HG03439 (cell line): ENCODE results near the gene SLC7A6.
A peak's percentile ranks its signal among the peaks of the same experiment; 100 is the strongest.

Experiments used
- ATAC-seq: cut with Tn5 transposase; IDR thresholded peaks from one replicate; pipeline ENCODE4 v1.9.1; 2021; ENCODE audit warnings: mild to moderate bottlenecking, moderate library complexity; ENCODE audit not compliant: unreplicated experiment

Gene SLC7A6

GRCh38 chr16:68253721-68254120 lies 10.6 kb upstream of the SLC7A6 start:
- ATAC-seq: no peak

GRCh38 chr16:68255712-68256111 lies 8.6 kb upstream of the SLC7A6 start:
- ATAC-seq: no peak

- no peak for ATAC-seq
Measured at GRCh38 chr16:68257251-68257905, 6.9 kb upstream of the SLC7A6 start.

DNA sequence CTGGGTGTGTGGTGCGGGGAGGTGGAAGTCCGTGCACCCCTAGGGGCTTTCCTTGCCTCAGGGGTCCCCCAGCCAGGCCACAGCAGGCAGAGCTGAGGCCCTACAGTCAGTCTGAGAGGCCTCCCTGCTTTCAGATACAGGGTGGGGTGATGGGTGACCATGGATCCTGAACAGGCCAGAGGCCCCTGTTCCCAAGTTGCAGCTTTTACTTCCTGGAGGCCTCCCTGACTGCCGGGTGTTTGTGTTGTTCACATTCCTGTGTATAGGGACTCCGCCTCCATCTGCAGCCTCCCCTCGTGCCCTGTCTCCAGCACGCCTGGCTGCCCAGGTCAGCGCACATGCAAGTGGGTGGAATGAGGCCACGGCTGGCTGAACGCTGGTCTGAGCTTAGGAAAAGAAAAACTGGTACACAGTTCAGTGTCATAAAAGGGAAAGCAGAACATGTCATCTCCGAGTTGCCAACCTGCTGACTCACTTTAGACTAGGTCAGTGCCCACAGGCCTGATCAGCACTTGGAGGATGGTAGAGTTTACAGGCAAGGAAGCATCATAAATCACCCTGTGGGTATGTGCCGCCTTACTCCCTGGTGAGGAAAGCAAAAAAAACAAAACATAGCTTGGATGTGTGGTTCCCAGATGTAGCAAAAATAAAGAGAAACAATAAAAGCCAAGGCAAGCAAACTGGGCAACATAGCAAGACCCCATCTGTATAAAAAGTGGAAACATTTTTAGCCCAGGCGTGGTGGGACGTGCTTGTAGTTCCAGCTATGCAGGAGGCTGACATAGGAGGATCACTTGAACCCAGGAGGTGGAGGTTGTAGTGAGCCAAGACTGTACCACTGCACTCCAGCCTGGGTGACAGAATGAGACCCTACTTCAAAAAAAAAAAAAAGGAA lies 6.2 kb upstream of the SLC7A6 start:
- ATAC-seq: no peak

- no peak for ATAC-seq
Measured at GRCh38 chr16:68259007-68259825, 5.1 kb upstream of the SLC7A6 start.

GRCh38 chr16:68263559-68264127 lies 683 bp upstream of the SLC7A6 start:
- ATAC-seq: no peak

- ATAC-seq: peak; percentile 4
Measured at GRCh38 chr16:68265078-68265920, 973 bp downstream of the SLC7A6 start.

GRCh38 chr16:68267612-68268405 lies 3.5 kb downstream of the SLC7A6 start:
- ATAC-seq: no peak

DNA sequence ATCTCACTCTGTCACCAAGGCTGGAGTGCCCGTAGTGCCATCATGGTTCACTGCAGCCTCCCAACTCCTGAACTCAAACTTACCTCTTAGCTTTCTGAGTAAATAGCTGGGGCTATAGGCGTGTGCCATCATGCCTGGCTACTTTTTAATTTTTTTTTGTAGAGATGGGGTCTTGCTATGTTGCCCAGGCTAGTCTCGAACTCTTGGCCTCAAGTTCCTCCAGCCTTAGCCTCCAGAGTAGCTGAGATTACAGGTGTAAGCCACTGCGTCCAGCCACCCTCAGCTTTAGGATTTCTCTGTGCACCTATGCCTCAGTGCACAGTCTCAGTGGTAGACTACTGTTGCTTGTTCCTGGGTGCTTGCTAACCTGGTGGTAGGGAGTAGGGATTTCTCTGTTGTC lies 5.5 kb downstream of the SLC7A6 start:
- no peak for ATAC-seq

DNA sequence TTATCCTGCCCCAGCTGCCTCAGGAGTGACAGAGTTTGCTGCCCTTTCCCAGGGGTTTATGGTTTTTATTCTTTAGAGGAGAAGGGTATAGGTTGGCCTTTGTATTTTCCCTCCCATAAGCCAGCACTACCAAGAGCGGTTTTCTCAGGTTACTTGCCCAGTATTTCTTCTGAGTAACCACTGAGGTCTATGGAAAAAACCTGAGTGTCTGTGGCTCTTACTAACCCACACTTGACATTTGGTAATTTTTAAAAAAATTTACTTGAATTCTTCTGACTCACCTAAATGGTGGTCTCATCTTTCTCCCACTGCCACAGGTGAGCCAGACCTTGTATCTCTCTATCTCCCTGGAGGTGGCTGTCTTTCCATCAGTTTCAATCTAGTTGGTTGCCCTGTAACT lies 6.0 kb downstream of the SLC7A6 start:
- no peak for ATAC-seq

DNA sequence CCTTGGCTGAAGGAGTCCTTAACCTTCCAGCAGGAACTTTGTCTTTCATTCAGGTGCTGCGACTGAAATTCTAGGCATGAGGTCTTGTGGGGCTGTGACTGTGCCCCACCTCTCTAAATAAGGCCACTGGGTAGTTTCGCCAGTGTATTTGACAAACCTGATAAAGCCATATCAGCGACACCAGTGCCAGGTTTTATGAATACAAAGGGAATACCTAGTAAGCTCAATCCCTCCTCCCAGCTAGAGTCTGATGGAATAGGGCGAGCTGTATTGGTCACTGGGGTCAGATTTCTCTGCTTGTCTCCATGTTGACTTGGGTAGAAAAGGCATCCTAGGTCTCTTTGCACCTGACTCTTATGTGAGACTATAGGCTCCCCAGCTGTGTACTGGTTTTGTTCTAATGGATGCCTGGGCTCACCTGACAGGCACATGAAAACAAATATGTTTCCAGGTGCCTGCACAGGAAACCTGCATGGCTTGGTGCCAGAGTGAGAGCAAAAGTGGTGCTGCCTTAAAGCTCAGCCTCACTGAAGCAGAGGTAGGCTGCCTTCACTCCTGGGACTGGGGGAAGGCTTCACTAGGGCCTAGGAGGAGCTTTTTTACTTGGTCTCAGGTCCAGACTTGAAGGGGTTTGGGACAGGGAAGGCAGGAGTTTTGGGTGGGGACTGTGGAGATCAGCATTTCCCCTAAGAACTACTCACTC lies 8.3 kb downstream of the SLC7A6 start:
- no peak for ATAC-seq

GRCh38 chr16:68273459-68273858 lies 9.1 kb downstream of the SLC7A6 start:
- ATAC-seq: no peak

DNA sequence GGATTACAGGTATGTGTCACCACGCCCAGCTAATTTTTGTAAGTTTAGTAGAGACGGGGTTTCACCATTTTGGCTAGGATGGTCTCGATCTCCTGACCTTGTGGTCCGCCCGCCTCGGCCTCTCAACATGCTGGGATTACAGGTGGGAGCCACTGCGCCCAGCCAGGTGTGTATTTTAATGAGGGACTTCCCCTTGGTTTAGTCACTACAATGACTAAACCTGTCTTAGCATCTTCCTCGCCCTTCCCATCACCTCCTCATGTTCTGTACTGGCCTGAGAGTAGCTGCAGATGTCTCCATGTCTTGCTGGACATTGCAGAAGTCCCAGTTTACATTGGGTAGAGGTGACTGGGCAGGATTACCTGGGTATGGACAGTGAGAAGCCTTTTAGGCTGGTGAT lies 9.6 kb downstream of the SLC7A6 start:
- ATAC-seq: no peak

DNA sequence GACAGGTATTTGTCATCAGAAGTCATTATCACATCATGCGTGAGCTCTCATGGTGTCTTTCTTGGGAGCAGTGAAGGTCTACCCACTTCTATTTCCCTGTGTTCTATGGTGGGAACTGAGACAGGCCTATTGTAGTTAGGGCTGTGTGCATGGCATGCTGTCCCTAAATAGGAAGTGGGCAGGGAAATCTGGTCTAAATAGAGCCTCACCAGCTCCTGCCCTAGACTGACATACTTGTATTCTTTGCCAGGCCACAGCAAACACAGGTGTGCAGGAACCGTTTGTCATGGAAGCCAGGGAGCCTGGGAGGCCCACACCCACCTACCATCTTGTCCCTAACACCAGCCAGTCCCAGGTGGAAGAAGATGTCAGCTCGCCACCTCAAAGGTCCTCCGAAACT lies 10.1 kb downstream of the SLC7A6 start:
- ATAC-seq: no peak

DNA sequence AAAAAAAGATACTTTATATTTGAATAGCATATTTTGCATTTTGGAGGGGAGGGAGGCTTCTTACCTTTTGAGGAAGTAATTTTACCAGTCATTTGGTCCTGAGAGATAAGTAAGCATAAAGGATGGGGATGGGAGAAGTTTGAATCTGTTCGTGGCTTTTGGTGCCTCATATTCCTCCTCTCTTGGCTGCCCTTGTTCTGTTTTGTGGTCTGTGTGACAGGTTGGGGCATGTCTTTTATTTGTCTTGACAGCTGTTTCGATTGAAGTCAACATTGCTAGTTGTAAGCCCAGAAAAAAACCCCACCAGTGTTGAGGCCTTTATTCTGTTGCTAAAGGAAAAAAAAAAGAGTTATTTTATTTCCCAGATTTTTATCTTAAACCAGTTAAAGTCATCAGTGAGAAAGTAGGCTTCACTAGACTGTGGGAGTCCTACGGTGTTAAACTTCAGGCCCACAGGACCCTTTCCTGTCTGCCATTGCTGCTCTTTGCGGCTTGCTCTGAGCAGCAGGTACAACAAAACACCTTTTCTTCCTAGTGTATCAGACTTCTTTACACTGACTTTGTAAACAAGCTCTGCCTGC lies 11.4 kb downstream of the SLC7A6 start:
- ATAC-seq: peak; percentile 69

- no peak for ATAC-seq
Measured at GRCh38 chr16:68276223-68276622, 11.9 kb downstream of the SLC7A6 start.

DNA sequence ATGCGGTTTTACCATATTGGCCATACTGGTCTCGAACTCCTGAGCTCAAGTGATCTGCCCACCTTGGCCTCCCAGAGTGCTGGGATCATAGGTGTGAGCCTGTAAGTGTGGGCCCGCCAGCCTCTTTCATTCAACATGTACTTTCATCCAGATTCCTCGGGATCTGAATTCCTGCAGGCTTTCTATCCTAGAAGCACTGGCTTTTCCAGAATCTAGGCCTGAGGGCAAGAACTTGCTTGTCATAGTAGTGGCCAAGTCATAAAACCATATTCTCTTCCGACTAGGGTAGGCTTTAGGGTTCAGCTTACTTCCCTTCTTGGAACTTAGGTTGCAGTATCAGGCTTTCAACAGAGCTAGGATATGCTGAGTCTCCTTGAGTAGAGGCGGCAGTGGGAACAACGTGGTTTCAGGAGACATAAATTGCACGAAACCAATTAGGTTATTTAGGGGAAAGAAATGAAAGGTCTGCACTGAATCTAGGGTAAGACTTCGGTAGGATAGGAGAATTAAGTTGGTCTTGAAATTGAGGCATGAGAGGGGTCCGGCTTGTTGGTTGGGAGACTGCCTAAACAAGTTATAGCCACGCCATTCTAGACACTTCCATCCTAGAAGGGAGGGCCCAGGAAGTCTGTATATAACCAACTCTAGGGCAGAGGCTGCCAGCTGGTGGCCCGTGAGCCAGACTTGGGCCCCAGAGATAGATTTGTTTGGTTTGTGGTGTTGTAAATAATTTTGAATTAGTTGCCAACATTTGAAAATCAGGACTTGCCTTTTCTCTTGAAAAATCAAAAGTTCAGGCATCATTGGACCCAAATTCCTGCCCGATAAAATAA lies 15.6 kb downstream of the SLC7A6 start:
- ATAC-seq: no peak
